GM21717 (cell line): ENCODE measurements around the gene SLC2A13.
"Not testable (repeated sequence)": the region's sequence is repeated elsewhere in the genome, so short reads cannot be mapped to it uniquely, and the experiment has no call there.

ENCODE experiments used
- ATAC-seq: cut with Tn5 transposase; IDR thresholded peaks from one replicate; pipeline ENCODE4 v1.9.1; 2021; ENCODE audit warnings: mild to moderate bottlenecking, moderate library complexity; ENCODE audit not compliant: unreplicated experiment

The SLC2A13 gene

DNA sequence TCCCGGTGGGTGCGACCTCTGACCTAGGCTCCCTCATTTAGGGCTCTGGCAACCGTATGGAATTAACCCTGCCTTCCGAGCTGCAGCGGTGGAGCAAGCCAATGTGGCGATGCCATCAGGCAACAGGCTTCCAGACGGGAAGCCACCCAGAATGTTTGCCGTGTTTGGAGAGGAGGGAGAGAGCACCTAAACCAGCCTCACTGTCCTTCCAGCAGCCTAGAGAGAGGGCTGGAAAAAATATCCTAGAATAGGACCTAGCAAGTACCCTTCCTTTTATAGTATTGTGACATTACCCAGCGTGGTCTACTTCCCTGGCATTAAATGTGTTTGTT lies 287 bp upstream of the SLC2A13 start:
- ATAC-seq: peak; percentile 0

DNA sequence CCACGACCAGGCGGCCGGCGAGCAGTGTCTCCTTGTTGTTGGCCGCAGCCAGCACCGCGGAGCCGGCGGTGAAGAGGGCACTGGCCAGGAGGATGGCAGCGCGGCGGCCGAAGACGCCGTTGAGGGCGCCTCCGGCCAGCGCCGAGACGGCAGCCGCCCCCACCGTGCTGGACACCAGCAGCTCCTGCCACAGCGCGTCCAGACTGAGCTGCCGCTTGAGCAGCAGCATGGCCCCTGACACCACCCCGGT lies 691 bp downstream of the SLC2A13 start:
- ATAC-seq: peak; percentile 34

DNA sequence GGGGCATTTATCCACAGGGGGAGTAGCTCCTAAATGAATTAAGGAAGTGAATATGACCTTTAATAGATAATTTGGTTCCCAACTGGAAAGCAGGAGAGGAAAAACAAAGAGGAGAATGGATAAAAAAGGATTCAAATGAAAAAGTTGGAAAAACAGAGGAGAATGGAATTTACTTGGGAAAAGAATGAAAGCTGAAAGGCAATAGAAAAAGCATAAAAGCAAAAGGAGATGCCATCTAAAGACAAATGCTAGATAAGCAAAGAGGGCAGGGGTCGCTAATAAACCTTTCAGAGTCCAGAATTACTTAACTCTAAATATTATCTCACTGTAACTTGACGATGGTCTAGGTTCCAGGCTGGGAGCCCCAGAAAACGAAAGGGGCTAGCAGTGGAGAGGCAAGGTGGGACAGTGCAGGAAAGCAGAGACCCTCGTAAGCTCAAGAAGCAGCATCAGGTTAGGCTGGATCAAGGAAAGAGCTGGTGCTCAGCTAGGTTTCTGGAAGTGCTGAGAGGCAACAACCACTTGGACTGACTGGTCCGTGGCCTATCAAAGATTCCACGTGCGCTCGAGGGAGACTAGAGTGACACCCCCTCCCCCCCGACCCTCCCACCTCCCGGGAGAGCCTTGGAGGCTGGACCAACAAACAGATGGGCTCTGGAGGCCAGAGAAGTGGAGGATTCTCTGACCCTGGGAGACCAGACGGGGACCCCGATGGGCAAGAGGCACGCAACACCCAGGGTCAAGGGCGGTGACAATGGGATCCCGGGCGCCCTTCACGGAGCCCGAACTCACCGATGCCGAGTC lies 1.2 kb downstream of the SLC2A13 start:
- ATAC-seq: no peak

DNA sequence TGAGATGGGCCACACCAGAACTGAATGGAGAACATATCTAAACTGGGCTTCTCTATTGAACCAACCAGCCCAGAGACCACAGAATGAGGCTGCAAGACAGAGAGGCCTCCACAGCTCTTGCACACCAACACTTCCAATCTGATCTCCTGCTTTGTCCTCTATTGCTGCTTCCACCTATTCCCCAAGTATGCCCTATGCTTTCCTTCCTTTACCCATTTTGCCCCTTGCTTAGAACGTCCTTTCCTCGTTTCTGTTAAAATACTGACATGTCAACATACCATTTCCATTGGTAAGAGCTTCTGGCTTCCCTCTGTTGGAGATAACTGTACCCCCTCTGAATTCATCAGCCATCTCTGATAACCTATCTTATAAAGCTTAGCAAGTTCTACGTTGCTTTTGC lies 2.8 kb downstream of the SLC2A13 start:
- ATAC-seq: no peak

DNA sequence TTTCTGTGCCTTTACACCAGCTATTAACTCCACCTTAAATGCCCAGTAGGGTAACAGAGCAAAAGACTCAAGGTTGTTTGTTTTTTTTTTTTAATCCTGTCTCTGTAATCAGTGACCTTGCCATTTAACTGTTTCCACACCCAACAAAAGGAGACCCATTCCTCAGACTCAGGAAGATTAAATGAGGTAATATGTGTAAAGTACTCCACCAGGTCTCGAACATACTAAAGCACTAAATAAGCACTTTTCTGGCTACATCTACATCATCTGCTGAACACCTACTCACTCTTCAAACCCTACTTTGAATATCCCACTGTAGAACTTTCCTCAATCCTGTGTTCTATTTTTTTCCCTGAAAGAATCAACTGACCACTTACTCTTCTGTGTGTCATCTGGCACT lies 4.1 kb downstream of the SLC2A13 start:
- no peak for ATAC-seq

DNA sequence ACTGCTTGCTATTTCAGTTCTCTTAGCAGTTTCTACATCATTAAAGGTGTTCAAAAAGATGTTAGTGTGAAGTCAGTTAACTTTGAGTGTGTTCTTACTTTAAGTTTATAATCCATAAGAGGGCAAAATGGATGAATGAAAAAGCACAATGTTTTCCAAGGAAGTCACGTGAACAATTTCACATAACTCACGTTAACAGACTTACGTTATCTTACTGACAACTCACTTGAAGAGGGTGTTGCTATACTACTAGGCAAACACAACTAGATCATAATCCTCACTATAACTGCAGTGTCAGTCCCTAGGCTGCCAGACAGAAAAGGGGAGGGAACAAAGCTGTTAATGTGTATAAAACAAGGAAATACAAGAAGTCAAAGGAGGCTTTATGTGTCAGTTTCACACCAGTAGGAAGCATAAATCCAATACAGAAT lies 6.4 kb downstream of the SLC2A13 start:
- ATAC-seq: no peak

DNA sequence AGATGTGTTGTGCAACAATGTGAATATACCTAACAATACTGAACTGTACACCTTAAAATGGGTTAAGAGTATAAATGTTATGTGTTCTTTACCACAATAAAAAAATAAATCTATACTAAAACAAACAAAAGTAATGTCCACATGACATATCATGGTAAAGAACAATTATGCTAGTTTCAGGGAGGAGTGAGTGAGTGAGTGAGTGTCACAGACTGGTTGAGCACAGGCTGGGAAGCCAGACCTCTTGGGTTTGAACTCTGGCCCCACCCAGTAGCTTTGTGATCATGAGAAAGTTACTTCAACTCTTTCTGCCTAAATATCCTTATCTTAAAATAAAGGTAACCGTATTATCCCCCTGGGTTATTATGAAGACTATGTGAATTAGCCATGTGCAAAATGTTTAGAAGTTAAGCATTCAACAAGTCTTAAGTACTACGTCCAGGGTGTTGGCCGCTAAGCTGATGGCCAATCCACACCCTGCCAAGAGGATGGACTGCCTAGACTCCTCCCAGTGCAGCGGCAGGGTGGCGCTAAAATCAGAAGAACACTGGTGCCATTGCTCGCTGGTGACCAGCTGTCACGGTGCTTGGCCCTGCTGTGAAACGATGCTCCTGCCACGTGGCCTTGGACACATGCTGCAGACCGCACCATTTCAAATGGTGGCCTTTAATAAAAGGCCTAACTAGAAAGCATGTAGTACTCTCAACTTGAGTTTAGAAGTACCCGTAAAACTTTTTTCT lies 7.3 kb downstream of the SLC2A13 start:
- ATAC-seq: no peak

DNA sequence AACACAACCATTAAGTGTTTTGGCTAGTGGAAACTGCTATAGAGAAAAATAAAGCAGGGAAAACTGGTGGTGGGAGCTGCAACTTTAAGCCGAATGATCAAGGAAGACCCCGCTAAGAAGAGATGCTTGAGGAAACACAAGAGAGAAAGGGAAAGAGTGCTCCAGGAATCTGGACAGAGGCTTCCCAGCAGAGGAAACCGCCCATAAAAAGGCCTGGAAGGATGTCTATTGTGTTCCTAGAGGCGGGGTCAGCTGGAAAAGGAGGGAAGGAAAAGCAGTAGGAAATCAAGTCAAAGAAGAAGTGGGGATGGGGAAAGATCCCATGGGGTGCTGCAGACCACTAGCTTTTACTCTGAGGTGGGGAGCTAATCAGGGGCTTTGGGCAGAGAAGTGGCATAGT lies 12.4 kb downstream of the SLC2A13 start:
- no peak for ATAC-seq

DNA sequence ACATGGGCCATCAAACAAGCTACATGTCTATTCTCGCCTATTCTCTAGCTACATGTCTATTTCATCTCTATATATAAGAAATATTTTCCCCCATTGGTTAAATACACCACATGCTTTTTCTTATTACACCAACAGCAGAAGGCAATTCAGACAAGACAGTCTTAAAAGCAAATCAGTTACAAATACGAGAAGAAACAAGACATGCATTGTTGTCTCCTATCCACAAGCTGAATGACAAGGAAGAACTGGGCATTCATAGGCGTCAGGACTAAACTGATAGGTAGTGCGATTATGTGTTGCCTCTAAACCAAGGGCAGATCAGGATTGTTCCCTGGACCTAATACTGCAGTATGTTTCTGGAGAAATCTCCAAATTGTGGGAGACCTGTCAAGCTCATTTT lies 19.4 kb downstream of the SLC2A13 start:
- ATAC-seq: no peak

DNA sequence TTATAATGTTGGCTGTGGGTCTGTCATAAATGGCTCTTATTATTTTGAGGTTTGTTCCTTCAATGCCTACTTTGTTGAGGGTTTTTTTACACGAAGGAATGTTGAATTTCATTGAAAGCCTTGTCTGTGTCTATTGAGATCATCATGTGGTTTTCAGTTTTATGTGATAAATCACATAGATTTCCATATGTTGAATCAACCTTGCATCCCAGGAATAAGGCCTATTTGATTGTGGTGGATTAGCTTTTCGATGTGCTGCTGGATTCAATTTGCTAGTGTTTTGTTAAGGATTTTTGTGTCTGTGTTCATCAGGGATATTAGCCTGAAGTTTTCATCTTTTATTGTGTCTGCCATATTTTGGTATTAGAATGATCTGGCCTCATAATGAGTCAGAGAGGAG lies 27.6 kb downstream of the SLC2A13 start:
- ATAC-seq: no peak

DNA sequence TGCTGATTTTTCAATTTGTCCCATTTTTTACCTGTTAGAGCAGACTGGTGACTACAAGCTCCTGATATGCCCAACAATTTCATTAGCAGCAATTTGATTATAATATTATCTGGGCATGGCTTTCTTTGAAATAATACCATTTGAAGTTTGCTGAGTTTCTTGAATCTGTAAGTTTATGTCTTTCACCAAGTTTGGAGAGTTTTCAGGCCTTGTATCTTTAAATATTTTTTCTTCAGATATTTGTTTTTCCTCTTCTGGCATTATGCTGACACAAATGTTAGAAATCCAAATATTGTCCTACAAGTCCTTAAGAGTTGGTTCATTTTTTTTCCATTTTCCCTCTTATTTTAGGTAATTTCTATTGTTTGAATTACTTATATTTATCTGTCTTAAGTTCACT lies 30.4 kb downstream of the SLC2A13 start:
- ATAC-seq: no peak

DNA sequence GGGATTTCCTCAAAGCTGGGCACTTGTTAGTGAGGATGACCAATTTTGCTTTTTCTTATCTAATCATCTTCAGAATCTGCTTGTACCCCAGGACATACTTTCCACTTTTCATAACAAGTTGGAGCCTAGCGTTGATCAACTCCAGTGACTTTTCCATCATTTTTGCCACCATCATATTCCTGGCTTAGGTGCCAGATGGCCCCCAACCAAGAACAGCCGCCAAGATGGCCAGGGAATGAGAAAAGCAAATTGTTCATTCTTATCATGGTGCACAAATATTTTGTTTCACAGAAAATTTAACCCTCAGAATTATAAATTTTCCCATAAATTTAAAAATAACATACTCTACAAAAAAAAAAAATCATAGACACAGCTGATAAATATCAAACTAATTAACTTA lies 37.5 kb downstream of the SLC2A13 start:
- ATAC-seq: no peak

DNA sequence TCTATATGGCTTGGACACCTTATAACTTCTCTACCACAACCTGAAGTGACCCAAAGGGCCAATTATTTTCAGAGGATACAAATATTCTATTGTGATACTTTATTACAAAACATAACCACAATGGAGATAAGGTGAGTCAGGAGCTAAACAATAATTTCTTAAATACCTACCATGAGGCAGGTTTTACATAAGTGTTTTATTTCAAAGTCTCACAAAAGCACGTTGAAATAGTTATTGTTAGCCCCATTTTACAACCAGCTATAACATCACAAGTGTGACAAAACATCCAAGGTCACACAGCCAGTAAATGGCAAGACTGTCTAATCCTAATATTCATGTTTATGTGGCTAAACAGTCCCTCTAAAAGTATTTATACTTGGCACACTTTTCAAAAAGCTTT lies 40.2 kb downstream of the SLC2A13 start:
- ATAC-seq: no peak

DNA sequence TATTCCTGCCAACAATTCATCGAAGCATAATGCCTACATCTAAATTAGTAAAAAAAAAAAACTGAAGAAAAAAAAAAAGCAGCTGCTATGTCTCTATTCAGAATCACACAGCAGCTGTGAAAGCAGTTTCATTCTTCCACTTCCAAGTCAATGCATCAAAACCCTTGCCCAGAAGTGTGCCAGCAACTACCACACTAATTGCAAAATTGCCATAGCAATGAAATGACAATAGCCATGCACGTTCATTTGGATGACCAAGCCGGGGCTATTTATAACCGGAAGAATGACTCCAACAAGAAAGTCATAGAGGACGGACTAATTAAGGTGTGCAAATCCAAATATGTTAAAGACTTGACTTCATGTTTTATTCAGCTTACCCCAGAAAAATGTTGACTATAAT lies 42.5 kb downstream of the SLC2A13 start:
- no peak for ATAC-seq

DNA sequence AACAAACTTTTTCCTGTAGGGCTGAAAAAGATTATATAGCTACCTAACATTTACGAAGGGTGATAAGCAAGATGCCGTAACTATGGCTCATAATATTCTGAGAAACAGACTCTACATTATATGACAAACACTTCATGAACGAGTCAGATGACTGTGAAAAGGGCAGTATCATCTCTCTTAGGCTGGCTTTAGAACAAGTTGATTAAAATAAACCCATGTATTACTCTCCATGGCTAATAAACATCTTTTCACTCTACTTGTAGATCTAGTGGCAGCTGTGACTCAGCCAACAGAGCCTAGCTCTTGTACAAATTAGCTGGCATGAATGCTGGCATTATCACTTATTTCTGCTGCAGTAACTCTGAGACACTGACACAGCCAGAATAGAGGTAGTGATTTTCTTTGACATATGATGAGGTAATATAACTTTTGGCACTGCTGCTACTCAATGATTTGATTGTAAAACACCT lies 47.1 kb downstream of the SLC2A13 start:
- ATAC-seq: no peak

DNA sequence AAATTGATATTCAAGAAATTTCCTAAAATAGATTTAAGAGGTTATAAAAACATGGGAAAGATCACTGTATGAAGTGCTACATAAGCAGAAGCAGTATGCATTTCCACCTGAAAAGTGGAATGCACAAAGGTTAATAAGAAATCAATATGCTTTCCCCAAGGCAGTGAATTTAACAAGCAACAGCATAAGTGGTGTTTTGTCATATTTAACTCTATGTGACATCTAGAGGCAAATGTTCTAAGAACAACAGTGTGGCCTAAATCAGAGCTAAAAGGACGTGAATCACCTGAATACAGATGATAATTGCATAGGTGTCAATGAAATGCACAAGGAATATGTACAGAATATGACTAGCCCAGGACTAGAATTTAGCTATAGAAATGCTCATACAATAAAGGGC lies 49.5 kb downstream of the SLC2A13 start:
- ATAC-seq: no peak

DNA sequence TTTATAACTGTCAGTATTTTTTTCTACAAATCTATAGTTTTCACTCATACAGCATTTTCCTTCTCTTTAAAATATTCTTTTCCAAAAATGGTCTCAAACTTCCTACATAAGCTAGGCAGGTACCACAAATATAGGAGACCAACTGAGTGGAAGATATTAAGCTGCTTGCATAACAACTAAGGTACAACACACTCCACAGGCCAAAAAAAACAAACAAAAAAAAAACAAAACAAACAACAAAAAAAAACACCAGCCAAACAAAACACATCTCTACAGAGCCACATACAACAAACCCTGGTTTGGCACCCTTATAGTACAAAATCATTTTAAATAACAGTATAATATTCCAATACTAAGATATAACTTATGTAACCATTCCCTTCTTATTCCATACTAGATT lies 50.1 kb downstream of the SLC2A13 start:
- no peak for ATAC-seq

DNA sequence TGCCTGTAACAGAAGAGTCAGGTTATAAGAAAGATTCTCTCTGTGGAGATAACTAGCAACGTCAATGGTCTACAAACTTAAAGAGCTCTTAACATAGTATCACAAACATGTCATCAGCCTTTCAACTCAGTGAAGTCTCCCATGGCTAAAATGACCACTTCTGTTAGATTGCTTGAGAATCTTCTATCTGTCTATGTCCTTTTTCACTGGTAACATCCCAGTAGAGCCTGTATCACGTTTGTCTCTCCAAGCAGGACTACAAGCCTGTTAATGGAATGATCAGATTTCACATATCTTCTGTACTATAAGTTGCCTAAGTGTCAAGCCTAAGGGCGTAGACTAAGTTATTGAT lies 50.7 kb downstream of the SLC2A13 start:
- ATAC-seq: no peak

DNA sequence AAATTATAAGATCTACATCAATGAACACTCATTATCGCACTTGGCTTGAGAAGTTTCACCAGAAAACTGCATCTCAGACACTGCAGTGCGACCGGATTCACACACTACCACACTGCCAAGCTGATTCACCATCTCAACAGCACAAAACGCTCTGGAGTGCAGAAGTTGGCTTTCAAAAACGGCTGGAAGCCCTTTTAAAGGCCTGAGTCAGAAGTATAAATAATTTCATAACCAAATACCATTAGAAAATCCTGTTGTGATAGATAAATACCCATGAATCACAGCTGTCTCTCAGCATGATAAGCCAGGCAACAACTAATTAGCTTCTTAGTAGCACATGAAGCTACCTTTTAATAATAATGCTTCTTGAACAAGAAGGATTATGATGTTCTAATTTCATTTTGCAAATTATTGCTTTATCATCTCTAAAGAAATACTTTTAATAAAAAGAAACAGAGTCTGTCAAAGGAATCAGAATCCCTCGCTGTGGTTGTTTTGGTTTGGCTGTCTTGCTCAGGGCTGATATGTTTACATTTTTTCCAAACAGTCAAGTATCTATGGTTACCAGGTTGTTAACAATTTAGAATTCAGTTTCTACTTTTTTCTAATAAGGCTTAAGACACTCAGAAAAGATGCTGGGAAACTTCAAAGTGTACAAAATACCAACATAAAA lies 51.2 kb downstream of the SLC2A13 start:
- ATAC-seq: no peak

DNA sequence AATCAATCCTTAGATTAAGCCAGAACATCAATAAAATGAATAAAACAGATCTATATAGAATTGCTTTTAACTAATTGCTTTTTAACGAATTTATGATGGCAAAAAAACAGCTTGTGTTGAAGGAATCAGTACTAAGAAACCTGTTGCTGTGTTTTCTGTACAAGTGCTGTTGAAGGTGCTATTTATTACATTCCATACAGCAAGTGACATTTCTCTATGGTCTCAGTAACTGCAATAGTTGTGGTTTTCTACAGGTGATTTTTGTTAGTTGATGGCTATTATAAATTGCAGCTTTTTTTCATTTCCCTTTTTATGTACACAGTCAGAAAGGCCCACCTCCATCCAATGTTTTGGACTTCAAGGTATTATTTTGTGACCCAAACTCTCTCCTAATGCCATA lies 56.6 kb downstream of the SLC2A13 start:
- ATAC-seq: no peak

DNA sequence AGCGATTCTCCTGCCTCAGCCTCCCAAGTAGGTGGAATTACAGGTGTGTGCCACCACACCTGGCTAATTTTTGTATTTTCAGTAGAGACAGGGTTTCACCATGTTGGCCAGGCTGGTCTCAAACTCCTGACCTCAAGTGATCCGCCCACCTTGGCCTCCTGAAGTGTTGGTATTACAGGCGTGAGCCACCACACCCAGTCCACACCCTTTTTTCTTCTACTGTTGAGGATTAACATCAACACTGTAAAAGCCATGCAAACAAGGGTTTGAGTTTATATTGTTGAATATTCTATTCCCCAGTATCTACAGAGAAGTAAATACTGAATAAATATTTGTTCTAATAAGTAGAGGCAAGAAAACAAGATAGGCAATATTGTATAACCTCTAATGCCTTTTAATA lies 58.9 kb downstream of the SLC2A13 start:
- not testable (repeated sequence) for ATAC-seq

DNA sequence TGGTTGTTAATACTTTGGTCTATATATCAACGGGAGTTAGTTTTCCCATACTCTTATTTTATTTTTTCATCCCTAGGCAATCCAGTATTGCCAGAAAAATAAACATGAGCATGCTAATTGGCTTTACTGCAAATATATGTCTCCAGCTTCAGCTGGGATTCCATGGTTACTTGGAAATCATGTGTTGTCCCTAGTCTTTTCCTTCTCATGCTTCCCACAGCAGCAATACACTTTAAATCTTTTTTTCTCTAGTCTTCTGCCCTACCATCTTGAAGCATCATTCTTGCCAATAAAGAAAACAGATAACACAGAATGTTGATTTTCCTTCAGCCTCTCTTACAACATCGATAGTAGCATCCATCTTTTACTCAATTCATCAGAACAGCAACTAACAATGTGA lies 60.2 kb downstream of the SLC2A13 start:
- ATAC-seq: no peak
